NT2/D1 (cell line): ENCODE measurements around the gene LBHD1.

Source experiments
- SUZ12 ChIP-seq: IDR thresholded peaks from 2 replicates; pipeline ENCODE4 v1.6.1; 2011; ENCODE audit not compliant: insufficient read length, insufficient read depth; ENCODE audit errors: extremely low read depth
- ZNF274 ChIP-seq: IDR thresholded peaks from 2 replicates; pipeline ENCODE4 v1.6.1; 2011; ENCODE audit warnings: mild to moderate bottlenecking, low read depth, low read length

- TF ChIP-seq ZNF274 (no peak), SUZ12 (no peak)
These were observed 845 bp downstream of the LBHD1 start for GRCh38 chr11:62671236-62671607.
